Measurements from ENCODE around the gene CHCHD6.

CHCHD6 gene

GRCh38 chr3:126998320-126998719 lies 294.3 kb downstream of the CHCHD6 start:
- DNase-seq, result no peak

GRCh38 chr3:126998728-126999127 lies 294.7 kb downstream of the CHCHD6 start:
- DNase-seq, result peak; percentile 31 to 80

GRCh38 chr3:126999383-126999782 lies 295.3 kb downstream of the CHCHD6 start:
- DNase-seq, result no peak

GRCh38 chr3:127000119-127000518 lies 296.1 kb downstream of the CHCHD6 start:
- DNase-seq, result peak; percentile 43 to 84

- DNase-seq, result peak; percentile 63 to 75
Observed at GRCh38 chr3:127000761-127001160, 296.7 kb downstream of the CHCHD6 start.

- DNase-seq, result no peak
Observed at GRCh38 chr3:127001486-127002194, 297.6 kb downstream of the CHCHD6 start.

- DNase-seq, result no peak
Observed at GRCh38 chr3:127002195-127003174, 298.4 kb downstream of the CHCHD6 start.

GRCh38 chr3:127003175-127003555 lies 299.1 kb downstream of the CHCHD6 start:
- no peak for DNase-seq

GRCh38 chr3:127003601-127004280 lies 299.7 kb downstream of the CHCHD6 start:
- peak in 1 of 2 experiments; percentile 49 for DNase-seq

- DNase-seq, result no peak
Observed at GRCh38 chr3:127004641-127005397, 300.8 kb downstream of the CHCHD6 start.

GRCh38 chr3:127005864-127006500 lies 301.9 kb downstream of the CHCHD6 start:
- DNase-seq, result no peak

- no peak for DNase-seq
Observed at GRCh38 chr3:127006781-127007436, 302.9 kb downstream of the CHCHD6 start.

- DNase-seq, result no peak
Observed at GRCh38 chr3:127008236-127008635, 304.2 kb downstream of the CHCHD6 start.

GRCh38 chr3:127009531-127009930 lies 305.5 kb downstream of the CHCHD6 start:
- no peak for DNase-seq
